ENCODE data around the gene SDK2. TPM values are rescaled to one million over a fixed set of nuclear protein-coding genes. Genes with fewer than 3 reads are reported as not detected.

Gene SDK2
- total and polyA plus RNA-seq, 7 experiments from 2014 or later = 0.64 to 14.1 (median 8.2) TPM

- H3K27ac ChIP-seq (ENCODE audit: low read depth, low read length) = no peak overlapping the region
- no peaks in the 10 kb centered on the region for H3K27me3 ChIP-seq (ENCODE audit: control insufficient read depth in 2 of 2, insufficient read depth in 2 of 2, low read length in 2 of 2)
- ChIA-PET POLR2A (no interaction called here), CTCF (no interaction called here)
- intact Hi-C loops (cut with micrococcal nuclease) = no loop called here
- Mint-ChIP-seq H3K4me1 (peaks cover 0 to 4% (median 0%) of the 10 kb centered on the region in 7 donors), H3K36me3 (peaks cover 0 to 11% (median 0%) of the 10 kb centered on the region in 5 donors), H3K27me3 (peaks cover 0 to 3% (median 0%) of the 10 kb centered on the region in 5 donors), H3K27ac (no peak overlapping the region), H3K9me3 (no peaks in the 10 kb centered on the region), H3K4me3 (no peak overlapping the region)
- H3K36me3 ChIP-seq (ENCODE audit: control insufficient read depth in 2 of 3, insufficient read depth in 3 of 3, low read length in 3 of 3) = no peaks in the 10 kb centered on the region
- ATAC-seq (no peak), DNase-seq (no peak)
- H3K4me3 ChIP-seq (ENCODE audit: low read length) = no peak overlapping the region
- H3K4me1 ChIP-seq (ENCODE audit: control insufficient read depth in 2 of 2, insufficient read depth in 2 of 2, low read length in 2 of 2) = no peaks in the 10 kb centered on the region
- H3K9me3 ChIP-seq (ENCODE audit: control insufficient read depth in 2 of 3, low read length in 3 of 3) = no peaks in the 10 kb centered on the region
Observed at GRCh38 chr17:73342050-73342522, 302.2 kb downstream of the SDK2 start.

- Histone ChIP-seq H3K9me3 (ENCODE audit: control insufficient read depth in 2 of 3, low read length in 3 of 3) (no peaks in the 10 kb centered on the region), H3K27ac (ENCODE audit: low read depth, low read length) (no peak overlapping the region), H3K36me3 (ENCODE audit: control insufficient read depth in 2 of 3, insufficient read depth in 3 of 3, low read length in 3 of 3) (no peaks in the 10 kb centered on the region), H3K27me3 (ENCODE audit: control insufficient read depth in 2 of 2, insufficient read depth in 2 of 2, low read length in 2 of 2) (no peaks in the 10 kb centered on the region), H3K4me1 (ENCODE audit: control insufficient read depth in 2 of 2, insufficient read depth in 2 of 2, low read length in 2 of 2) (no peaks in the 10 kb centered on the region), H3K4me3 (ENCODE audit: low read length) (no peak overlapping the region)
- POLR2A ChIA-PET = no interaction called here
- DNase-seq (no peak), ATAC-seq (no peak)
- intact Hi-C loops (cut with micrococcal nuclease) = no loop called here
- no peak overlapping the region for H3K27ac Mint-ChIP-seq
- no peaks in the 10 kb centered on the region for H3K9me3 Mint-ChIP-seq
- H3K27me3 Mint-ChIP-seq = peaks cover 0 to 3% (median 0%) of the 10 kb centered on the region in 5 donors
- H3K4me3 Mint-ChIP-seq = no peak overlapping the region
- H3K36me3 Mint-ChIP-seq = peaks cover 0 to 10% (median 0%) of the 10 kb centered on the region in 5 donors
- H3K4me1 Mint-ChIP-seq = peaks cover 0 to 4% (median 0%) of the 10 kb centered on the region in 7 donors
- CTCF ChIA-PET = no interaction called here
Observed at GRCh38 chr17:73341350-73342049, 302.7 kb downstream of the SDK2 start.

GRCh38 chr17:73340093-73340596, 304.1 kb downstream of the SDK2 start:
- DNase-seq (no peak), ATAC-seq (peak; percentile 84)
- Histone ChIP-seq H3K4me3 (ENCODE audit: low read length) (no peak overlapping the region), H3K27ac (ENCODE audit: low read depth, low read length) (no peak overlapping the region), H3K27me3 (ENCODE audit: control insufficient read depth in 2 of 2, insufficient read depth in 2 of 2, low read length in 2 of 2) (no peaks in the 10 kb centered on the region), H3K36me3 (ENCODE audit: control insufficient read depth in 2 of 3, insufficient read depth in 3 of 3, low read length in 3 of 3) (no peaks in the 10 kb centered on the region), H3K9me3 (ENCODE audit: control insufficient read depth in 2 of 3, low read length in 3 of 3) (no peaks in the 10 kb centered on the region), H3K4me1 (ENCODE audit: control insufficient read depth in 2 of 2, insufficient read depth in 2 of 2, low read length in 2 of 2) (no peaks in the 10 kb centered on the region)
- Mint-ChIP-seq H3K4me1 (peaks cover 0 to 4% (median 0%) of the 10 kb centered on the region in 7 donors), H3K4me3 (no peak overlapping the region), H3K27ac (peak overlapping the region in 1 of 9 donors; percentile 72), H3K36me3 (peaks cover 0 to 6% (median 0%) of the 10 kb centered on the region in 5 donors), H3K27me3 (peaks cover 0 to 3% (median 0%) of the 10 kb centered on the region in 5 donors), H3K9me3 (no peaks in the 10 kb centered on the region)
- CTCF ChIA-PET = no interaction called here
- intact Hi-C loops (cut with micrococcal nuclease) = no loop called here
- POLR2A ChIA-PET = no interaction called here

- Mint-ChIP-seq H3K27me3 (peaks cover 0 to 2% (median 0%) of the 10 kb centered on the region in 5 donors), H3K9me3 (no peaks in the 10 kb centered on the region), H3K36me3 (peaks cover 0 to 6% (median 0%) of the 10 kb centered on the region in 5 donors), H3K4me3 (no peak overlapping the region), H3K27ac (no peak overlapping the region), H3K4me1 (peaks cover 0 to 4% (median 0%) of the 10 kb centered on the region in 7 donors)
- H3K36me3 ChIP-seq (ENCODE audit: control insufficient read depth in 2 of 3, insufficient read depth in 3 of 3, low read length in 3 of 3) = no peaks in the 10 kb centered on the region
- no peak for DNase-seq
- H3K4me3 ChIP-seq (ENCODE audit: low read length) = no peak overlapping the region
- no peaks in the 10 kb centered on the region for H3K9me3 ChIP-seq (ENCODE audit: control insufficient read depth in 2 of 3, low read length in 3 of 3)
- no peaks in the 10 kb centered on the region for H3K27me3 ChIP-seq (ENCODE audit: control insufficient read depth in 2 of 2, insufficient read depth in 2 of 2, low read length in 2 of 2)
- no peak for ATAC-seq
- POLR2A ChIA-PET = no interaction called here
- CTCF ChIA-PET = interaction anchor here (1.0 kb wide), 1 partner anchor 28 kb away, joined by 6 read pairs; no protein-coding TSS in a partner anchor
- no peaks in the 10 kb centered on the region for H3K4me1 ChIP-seq (ENCODE audit: control insufficient read depth in 2 of 2, insufficient read depth in 2 of 2, low read length in 2 of 2)
- no peak overlapping the region for H3K27ac ChIP-seq (ENCODE audit: low read depth, low read length)
- intact Hi-C loops (cut with micrococcal nuclease) = no loop called here
Observed at GRCh38 chr17:73338566-73339197, 305.6 kb downstream of the SDK2 start.

GRCh38 chr17:73338050-73338521, 306.2 kb downstream of the SDK2 start:
- H3K36me3 ChIP-seq (ENCODE audit: control insufficient read depth in 2 of 3, insufficient read depth in 3 of 3, low read length in 3 of 3) = no peaks in the 10 kb centered on the region
- Mint-ChIP-seq H3K27ac (no peak overlapping the region), H3K4me3 (no peak overlapping the region), H3K27me3 (peaks cover 0 to 2% (median 0%) of the 10 kb centered on the region in 5 donors), H3K9me3 (no peaks in the 10 kb centered on the region), H3K36me3 (peaks cover 0 to 6% (median 0%) of the 10 kb centered on the region in 5 donors), H3K4me1 (peaks cover 0 to 4% (median 0%) of the 10 kb centered on the region in 7 donors)
- H3K27ac ChIP-seq (ENCODE audit: low read depth, low read length) = no peak overlapping the region
- no peak for ATAC-seq
- H3K4me3 ChIP-seq (ENCODE audit: low read length) = no peak overlapping the region
- H3K9me3 ChIP-seq (ENCODE audit: control insufficient read depth in 2 of 3, low read length in 3 of 3) = no peaks in the 10 kb centered on the region
- H3K27me3 ChIP-seq (ENCODE audit: control insufficient read depth in 2 of 2, insufficient read depth in 2 of 2, low read length in 2 of 2) = no peaks in the 10 kb centered on the region
- no peak for DNase-seq
- ChIA-PET CTCF (no interaction called here), POLR2A (no interaction called here)
- intact Hi-C loops (cut with micrococcal nuclease) = no loop called here
- no peaks in the 10 kb centered on the region for H3K4me1 ChIP-seq (ENCODE audit: control insufficient read depth in 2 of 2, insufficient read depth in 2 of 2, low read length in 2 of 2)

- H3K9me3 ChIP-seq (ENCODE audit: control insufficient read depth in 2 of 3, low read length in 3 of 3) = no peaks in the 10 kb centered on the region
- H3K9me3 Mint-ChIP-seq = no peaks in the 10 kb centered on the region
Observed at GRCh38 chr17:73337330-73337710, 306.9 kb downstream of the SDK2 start.

More at GRCh38 chr17:73337330-73337710, 306.9 kb downstream of the SDK2 start:
- no peak overlapping the region for H3K27ac ChIP-seq (ENCODE audit: low read depth, low read length)
- intact Hi-C loops (cut with micrococcal nuclease) = no loop called here
- ChIA-PET POLR2A (no interaction called here), CTCF (interaction anchor here (0.6 kb wide), 1 partner anchor 32 kb away, joined by 3 read pairs; no protein-coding TSS in a partner anchor)
- no peaks in the 10 kb centered on the region for H3K4me1 ChIP-seq (ENCODE audit: control insufficient read depth in 2 of 2, insufficient read depth in 2 of 2, low read length in 2 of 2)
- peak overlapping the region in 1 of 9 donors; percentile 66 for H3K27ac Mint-ChIP-seq
- peaks cover 0 to 6% (median 0%) of the 10 kb centered on the region in 5 donors for H3K36me3 Mint-ChIP-seq
- no peak overlapping the region for H3K4me3 Mint-ChIP-seq
- H3K4me1 Mint-ChIP-seq = peaks cover 0 to 4% (median 0%) of the 10 kb centered on the region in 7 donors
- no peaks in the 10 kb centered on the region for H3K27me3 ChIP-seq (ENCODE audit: control insufficient read depth in 2 of 2, insufficient read depth in 2 of 2, low read length in 2 of 2)
- H3K4me3 ChIP-seq (ENCODE audit: low read length) = no peak overlapping the region
- peaks cover 0 to 2% (median 0%) of the 10 kb centered on the region in 5 donors for H3K27me3 Mint-ChIP-seq
- no peak for DNase-seq
- no peak for ATAC-seq
- no peaks in the 10 kb centered on the region for H3K36me3 ChIP-seq (ENCODE audit: control insufficient read depth in 2 of 3, insufficient read depth in 3 of 3, low read length in 3 of 3)

Data from naive thymus-derived CD4-positive, alpha-beta T cell (primary cell).